Sigmoid colon (tissue), 4 donors: Measurements from ENCODE around the gene NOS1AP.

Experiments
- CTCF ChIP-seq, 4 experiments: fragments of 450-650 bp in 3 of 4; fragments of 200-600 bp in 1 of 4; IDR thresholded peaks; one replicate each; pipeline ENCODE4 v1.5.1; 2016 to 2019; ENCODE audit warnings: antibody characterized with exemption in 4 of 4, mild to moderate bottlenecking in 3 of 4, moderate library complexity in 2 of 4
- EP300 ChIP-seq, 4 donors: sonication (generic); formaldehyde crosslinking; IDR thresholded peaks; one replicate each; pipeline ENCODE4 v1.6.1; 2017; ENCODE audit warnings: antibody characterized with exemption in 4 of 4
- POLR2A ChIP-seq, 2 donors: fragments of 450-650 bp; IDR thresholded peaks; one replicate each; pipeline ENCODE4 v1.6.1; 2016; ENCODE audit warnings: antibody characterized with exemption in 2 of 2, mild to moderate bottlenecking in 2 of 2, moderate library complexity in 2 of 2
- POLR2AphosphoS5 ChIP-seq, 4 donors: sonication (generic); formaldehyde crosslinking; IDR thresholded peaks; one replicate each; pipeline ENCODE4 v1.6.1; 2017; ENCODE audit warnings: antibody characterized with exemption in 4 of 4

DNA sequence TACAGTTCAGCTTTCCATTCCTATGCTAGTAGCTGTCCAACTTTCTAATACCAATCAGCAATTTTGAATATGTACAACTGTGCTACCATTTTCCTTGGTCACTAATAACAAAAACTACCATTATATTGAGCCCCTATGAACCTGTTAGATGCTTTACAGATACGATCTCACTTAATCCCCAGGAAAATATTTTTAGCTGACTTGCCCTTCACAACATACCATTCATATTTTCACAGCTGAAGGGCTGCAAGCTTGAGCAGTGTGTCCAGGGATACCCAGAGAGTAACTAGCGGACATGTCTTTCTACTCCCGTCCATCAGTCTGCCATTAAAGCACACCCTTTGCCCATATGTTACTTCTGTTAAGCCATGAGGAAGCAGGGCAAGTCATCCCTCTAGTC, 166.7 kb downstream of the NOS1AP start:
- no peak for TF ChIP-seq CTCF (IDR thresholded peaks at IDR 0.05)
- no peak for TF ChIP-seq EP300 (IDR thresholded peaks at IDR 0.05)
- no peak for TF ChIP-seq POLR2AphosphoS5 (IDR thresholded peaks at IDR 0.05)
- TF ChIP-seq POLR2A (IDR thresholded peaks at IDR 0.05): no peak
